Activated effector memory CD4-positive, alpha-beta T cell treated with anti-CD3 and anti-CD28 coated beads, Interleukin-2, amount 50 U/mL, for 16 hours (primary cell): ENCODE data around the gene PRKACG.
"Not testable (repeated sequence)": the region's sequence is repeated elsewhere in the genome, so short reads cannot be mapped to it uniquely, and the experiment has no call there.

Experiments used
- DNase-seq: peaks from one replicate; pipeline ENCODE4 v3.0.0-alpha.2; 2020

The PRKACG gene

GRCh38 chr9:69023650-69024049, 9.7 kb upstream of the PRKACG start:
- no peak for DNase-seq

GRCh38 chr9:69020301-69021145, 6.6 kb upstream of the PRKACG start:
- no peak for DNase-seq

GRCh38 chr9:69019808-69020207, 5.9 kb upstream of the PRKACG start:
- DNase-seq, result peak; percentile 69

- DNase-seq, result no peak
Observed at GRCh38 chr9:69018737-69019136, 4.8 kb upstream of the PRKACG start.

- DNase-seq, result no peak
Observed at GRCh38 chr9:69016191-69017096, 2.5 kb upstream of the PRKACG start.

GRCh38 chr9:69013382-69013727, 558 bp downstream of the PRKACG start:
- no peak for DNase-seq

GRCh38 chr9:69012696-69013381, 1.1 kb downstream of the PRKACG start:
- DNase-seq, result no peak

- no peak for DNase-seq
Observed at GRCh38 chr9:69009708-69010107, 4.2 kb downstream of the PRKACG start.

GRCh38 chr9:69004836-69005235, 9.1 kb downstream of the PRKACG start:
- no peak for DNase-seq

- DNase-seq, result no peak
Observed at GRCh38 chr9:69003051-69003450, 10.9 kb downstream of the PRKACG start.

- DNase-seq, result no peak
Observed at GRCh38 chr9:69001921-69002320, 12.0 kb downstream of the PRKACG start.

- DNase-seq, result peak; percentile 78
Observed at GRCh38 chr9:68999393-69000105, 14.4 kb downstream of the PRKACG start.

GRCh38 chr9:68998812-68999211, 15.1 kb downstream of the PRKACG start:
- no peak for DNase-seq

- DNase-seq, result no peak
Observed at GRCh38 chr9:68998385-68998784, 15.5 kb downstream of the PRKACG start.

- no peak for DNase-seq
Observed at GRCh38 chr9:68997666-68998065, 16.2 kb downstream of the PRKACG start.

GRCh38 chr9:68996462-68996861, 17.5 kb downstream of the PRKACG start:
- DNase-seq, result no peak

- DNase-seq, result no peak
Observed at GRCh38 chr9:68995776-68996175, 18.1 kb downstream of the PRKACG start.

- DNase-seq, result no peak
Observed at GRCh38 chr9:68991457-68991856, 22.5 kb downstream of the PRKACG start.

GRCh38 chr9:68986949-68987348, 27.0 kb downstream of the PRKACG start:
- DNase-seq, result not testable (repeated sequence)

- no peak for DNase-seq
Observed at GRCh38 chr9:68983522-68984424, 30.1 kb downstream of the PRKACG start.

- no peak for DNase-seq
Observed at GRCh38 chr9:68983008-68983411, 30.9 kb downstream of the PRKACG start.

- DNase-seq, result no peak
Observed at GRCh38 chr9:68981789-68982188, 32.1 kb downstream of the PRKACG start.
